NCI-H2107 (cell line): ENCODE results near the gene CDK10.

Experiments
- DNase-seq: peaks from one replicate; lab custom pipeline; 2025; lab: John Stamatoyannopoulos, UW

The CDK10 gene

DNA sequence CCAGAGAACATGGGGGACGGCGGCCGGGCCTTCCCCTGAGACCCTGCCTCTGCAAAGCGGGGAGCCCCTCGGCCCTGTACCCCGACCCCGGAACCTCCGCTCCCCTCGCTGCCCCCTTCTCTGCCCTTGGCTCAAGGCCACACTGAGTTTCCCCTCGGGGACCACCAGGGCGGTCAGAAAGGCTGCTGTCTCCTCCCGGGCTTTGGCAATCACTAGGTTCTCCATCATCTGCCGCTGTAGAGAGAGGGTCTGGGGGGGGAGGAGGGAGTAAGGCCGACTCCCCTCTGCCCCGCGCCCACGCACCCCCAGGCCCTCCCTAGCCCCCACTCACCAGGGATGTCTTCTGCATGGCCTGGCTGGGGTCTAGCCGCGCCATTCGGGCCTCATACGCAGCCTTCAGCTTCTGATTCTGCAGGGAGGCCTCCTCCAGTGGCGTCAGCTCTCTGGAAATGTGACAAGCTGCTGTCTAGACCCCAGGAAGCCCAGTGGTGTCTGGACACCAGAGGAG is 25.8 kb downstream of the CDK10 start:
- DNase-seq, result no peak

DNA sequence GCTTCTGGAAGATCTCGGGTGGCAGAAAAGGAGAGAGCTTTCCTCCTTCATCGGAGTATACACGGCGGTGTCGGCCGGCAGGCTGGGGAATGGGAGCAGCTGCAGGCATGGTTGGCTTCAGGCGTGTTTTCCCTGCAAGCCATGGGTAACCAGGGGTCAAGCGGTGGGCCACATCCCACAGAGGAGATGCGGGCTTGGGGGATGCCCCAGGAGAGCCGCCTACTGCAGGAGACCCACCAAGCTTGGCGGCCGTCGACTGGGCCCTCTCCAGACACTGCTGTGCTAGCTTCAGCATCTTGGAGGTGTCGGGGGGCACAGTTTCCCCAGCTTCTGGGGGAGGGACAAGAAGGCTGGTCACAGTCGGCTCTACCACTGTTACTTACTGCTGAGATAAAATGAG is 30.0 kb downstream of the CDK10 start:
- no peak for DNase-seq

DNA sequence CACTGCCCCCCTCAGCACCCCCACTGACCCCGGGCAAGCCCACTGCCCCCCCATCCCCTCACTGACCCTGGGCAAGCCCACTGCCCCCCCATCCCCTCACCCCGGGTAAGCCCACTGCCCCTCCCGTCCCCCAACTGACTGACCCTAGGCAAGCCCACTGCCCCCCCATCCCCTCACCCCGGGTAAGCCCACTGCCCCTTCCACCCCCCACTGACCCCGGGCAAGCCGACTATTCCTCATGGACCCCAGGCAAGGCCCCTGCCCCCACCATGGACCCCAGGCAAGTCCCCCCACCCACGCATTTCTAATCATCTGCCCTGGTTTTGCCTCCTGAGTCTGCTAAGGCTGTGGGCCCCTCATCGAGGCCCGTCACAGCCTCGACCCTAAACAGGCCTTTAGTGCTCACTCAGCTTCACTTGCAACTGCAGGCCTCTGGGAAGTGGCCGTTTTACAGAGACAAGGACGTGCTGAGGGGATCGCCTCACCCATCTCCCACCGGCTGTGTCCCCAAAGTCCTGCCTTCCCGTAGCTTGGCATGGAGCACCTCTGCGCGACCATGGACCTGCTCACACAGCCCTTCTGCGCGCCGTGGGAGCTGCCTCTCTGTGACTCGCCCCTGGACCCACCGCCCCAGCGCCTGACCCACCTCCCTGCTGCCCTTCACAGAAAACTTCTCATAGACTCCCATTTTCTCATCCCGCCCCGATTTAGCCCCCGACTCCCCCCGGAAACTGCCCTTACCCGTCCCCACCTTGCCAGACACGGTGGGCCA is 30.6 kb downstream of the CDK10 start:
- no peak for DNase-seq

DNA sequence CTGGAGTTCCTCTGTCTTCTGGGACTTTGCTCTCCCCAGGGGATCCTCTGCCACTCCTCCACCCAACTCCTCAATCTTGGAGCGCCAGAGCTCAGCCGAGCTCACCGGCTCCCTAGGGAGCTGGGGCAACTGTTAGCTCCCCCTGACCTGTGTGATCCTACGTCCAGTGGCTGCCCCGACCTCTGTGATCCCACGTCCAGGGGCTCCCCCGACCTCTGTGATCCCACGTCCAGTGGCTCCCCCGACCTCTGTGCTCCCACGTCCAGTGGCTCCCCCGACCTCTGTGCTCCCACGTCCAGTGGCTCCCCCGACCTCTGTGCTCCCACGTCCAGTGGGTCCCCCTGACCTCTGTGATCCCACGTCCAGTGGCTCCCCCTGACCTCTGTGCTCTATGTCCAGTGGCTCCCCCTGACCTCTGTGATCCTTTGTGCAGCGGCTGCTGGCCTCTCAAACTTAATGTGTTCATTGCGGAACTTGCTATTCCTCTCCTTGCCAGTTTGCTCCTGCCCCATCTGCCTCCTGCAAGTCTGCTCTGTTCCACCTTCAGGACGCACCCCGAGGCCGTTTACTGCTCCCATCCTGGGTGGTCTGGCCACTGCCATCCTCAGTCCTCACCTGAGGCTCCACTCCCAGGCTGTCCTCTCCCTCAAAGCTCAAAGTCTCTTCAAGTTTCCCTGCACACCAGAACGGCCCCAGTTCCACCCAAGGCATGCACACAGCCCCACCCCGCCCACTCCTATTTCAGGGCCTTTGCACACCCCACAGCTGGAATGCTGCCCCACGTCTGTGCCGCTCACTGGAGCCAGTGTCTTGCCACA is 31.4 kb downstream of the CDK10 start:
- DNase-seq, result no peak

DNA sequence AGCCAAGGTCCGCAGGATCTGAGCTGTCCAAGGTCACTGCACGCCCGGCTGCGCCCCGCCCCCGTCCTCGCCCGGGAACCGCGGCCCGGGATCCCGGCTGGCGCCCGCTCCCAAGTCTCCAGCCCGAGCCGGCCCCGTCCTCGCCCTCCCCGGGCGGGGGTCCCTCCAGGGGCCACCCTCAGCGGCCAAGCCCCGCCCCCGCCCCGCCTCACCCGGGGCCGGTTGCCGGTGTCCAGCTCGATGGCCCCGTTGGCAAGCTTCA is 34.0 kb downstream of the CDK10 start:
- DNase-seq, result no peak

DNA sequence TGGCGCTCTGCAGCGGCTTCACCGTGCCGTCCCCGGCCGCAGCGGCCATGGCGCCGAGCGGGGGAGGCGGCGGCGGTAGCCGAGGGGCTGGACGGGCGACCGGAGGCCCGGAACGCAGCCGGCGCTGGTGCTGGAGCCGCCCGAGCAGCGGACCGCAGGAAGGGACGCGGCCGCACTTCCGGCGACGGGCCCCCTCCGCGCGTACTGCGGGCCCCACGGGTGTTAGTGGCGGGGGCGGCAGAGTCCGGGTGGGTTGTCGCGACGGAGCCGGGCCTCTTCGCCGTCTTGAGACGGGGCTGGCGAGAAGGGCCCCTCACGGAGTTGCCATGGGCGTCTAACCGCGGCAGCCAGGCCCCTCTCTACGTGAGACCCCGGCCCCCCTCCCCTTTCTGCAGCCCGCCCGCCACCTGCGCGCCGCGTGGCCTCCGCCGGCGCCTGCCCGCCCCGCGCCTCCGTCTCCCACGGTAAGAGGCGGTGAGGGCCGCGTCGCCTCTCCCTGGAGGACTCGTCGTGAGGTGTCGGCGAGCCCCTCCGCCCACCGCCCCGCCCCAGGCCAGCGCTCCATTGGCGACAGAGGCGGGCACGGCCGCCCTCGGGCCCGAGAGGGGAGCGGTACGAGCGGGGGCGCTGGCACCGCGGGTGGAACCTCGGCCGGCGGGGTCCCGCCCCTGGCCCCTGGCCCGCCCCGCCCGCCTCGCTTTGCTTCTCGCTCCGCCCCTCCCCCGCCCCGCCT is 34.5 kb downstream of the CDK10 start, which contains the start of the genes VPS9D1 and ZNF276:
Gene VPS9D1 (minus strand): TSS at position 86 of the 733 bp plus-strand sequence. CDS start 37 bp downstream, at position 49.
Gene ZNF276 (plus strand): TSS at position 725 of the 733 bp plus-strand sequence. CDS start 104 bp downstream, outside the sequence.
- peak; percentile 75 for DNase-seq

DNA sequence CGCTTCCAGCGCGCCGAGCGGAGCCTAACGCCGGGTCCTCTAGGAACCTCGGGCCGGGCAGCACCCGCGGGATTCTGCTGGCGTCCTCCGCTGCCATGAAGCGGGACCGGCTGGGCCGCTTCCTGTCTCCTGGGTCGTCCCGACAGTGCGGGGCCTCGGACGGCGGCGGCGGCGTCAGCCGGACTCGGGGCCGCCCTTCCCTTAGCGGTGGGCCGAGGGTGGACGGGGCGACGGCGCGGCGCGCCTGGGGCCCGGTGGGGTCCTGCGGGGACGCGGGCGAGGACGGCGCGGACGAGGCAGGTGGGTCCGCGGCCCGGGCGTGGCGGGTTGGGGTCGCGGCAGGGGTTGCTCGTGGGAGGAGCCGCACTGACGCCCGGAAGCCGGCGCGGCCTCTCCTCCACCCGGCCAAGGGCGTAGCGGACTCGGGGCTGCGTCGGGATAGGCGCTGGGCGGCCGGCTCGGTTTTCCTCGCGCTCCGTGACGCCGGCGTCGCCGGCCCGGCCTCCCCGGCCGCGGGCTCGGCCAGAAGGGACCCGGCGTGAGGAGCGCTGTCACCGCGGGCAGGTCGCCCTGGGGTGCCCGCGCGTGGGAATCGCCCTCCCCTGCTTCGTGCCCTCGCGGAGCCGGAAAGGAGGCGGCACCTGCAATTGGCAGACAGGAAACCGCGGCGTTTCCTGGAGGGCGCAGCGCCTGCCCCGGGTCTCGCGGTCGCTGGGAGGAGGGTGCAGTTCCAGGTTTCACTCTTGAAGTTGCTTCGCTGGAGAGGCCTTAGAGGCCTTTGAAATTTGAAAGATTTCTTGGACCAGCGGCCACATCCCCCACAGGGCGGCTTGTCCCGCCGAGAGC is 35.3 kb downstream of the CDK10 start:
- no peak for DNase-seq

DNA sequence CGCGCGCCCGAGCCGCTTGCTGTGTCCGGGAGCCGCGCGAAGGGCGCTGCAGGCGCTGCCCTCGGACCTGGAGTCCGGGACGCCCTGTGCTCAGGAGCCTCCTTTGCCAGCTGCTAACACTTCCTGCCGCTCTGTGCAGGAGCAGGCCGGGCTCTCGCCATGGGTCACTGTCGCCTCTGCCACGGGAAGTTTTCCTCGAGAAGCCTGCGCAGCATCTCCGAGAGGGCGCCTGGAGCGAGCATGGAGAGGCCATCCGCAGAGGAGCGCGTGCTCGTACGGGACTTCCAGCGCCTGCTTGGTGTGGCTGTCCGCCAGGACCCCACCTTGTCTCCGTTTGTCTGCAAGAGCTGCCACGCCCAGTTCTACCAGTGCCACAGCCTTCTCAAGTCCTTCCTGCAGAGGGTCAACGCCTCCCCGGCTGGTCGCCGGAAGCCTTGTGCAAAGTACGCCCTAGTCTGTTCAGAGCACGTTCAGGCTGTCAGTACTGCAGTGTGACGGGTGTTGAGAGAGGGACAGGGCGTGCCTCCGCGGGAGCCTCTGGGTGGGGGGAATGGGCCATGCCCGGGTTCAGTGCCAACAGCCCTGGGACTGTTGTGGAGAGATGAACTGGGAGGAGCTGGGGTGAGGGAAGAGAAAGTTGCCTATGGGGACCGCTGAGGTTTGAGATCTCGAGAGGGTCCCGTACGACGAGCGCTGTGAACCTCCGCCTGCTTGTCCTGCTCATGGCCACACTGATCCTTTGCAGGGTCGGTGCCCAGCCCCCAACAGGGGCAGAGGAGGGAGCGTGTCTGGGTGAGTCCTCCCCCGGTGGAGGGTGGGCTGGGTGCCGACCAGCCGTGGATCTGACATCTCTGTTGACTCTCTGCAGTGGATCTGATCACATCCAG is 36.1 kb downstream of the CDK10 start:
- DNase-seq, result no peak

DNA sequence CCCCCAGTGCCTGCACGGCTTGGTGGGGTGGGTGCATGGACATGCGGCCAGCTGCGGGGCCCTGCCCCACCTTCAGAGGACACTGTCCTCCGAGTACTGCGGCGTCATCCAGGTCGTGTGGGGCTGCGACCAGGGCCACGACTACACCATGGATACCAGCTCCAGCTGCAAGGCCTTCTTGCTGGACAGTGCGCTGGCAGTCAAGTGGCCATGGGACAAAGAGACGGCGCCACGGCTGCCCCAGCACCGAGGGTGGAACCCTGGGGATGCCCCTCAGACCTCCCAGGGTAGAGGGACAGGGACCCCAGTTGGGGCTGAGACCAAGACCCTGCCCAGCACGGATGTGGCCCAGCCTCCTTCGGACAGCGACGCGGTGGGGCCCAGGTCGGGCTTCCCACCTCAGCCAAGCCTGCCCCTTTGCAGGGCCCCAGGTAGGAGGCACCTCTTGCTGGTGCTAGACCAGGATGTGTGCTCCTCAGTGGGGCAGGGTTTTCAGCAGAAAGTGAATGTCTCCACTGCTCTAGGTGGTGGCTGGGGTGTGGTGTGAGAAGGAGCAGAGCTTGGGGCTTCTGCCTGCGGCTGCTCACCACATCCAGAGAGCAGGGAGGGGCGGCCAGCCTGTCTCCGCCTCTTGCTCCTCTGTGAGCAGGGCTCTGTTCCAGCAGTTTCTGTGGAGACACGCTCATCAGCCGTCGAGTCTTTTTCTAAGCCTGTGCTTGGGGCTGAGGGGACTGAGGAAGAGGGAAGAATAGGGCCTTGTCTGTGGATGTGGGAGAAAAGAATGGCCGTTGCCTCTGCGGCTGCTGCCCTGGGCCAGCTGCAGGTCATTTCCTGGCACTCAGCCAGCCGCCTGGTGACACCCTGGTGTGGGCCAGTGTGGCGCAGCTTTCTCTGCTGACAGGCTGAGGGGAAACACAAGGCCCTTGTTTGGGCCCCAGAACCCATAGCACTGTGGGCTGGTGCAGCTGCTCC is 37.1 kb downstream of the CDK10 start:
- DNase-seq, result no peak

DNA sequence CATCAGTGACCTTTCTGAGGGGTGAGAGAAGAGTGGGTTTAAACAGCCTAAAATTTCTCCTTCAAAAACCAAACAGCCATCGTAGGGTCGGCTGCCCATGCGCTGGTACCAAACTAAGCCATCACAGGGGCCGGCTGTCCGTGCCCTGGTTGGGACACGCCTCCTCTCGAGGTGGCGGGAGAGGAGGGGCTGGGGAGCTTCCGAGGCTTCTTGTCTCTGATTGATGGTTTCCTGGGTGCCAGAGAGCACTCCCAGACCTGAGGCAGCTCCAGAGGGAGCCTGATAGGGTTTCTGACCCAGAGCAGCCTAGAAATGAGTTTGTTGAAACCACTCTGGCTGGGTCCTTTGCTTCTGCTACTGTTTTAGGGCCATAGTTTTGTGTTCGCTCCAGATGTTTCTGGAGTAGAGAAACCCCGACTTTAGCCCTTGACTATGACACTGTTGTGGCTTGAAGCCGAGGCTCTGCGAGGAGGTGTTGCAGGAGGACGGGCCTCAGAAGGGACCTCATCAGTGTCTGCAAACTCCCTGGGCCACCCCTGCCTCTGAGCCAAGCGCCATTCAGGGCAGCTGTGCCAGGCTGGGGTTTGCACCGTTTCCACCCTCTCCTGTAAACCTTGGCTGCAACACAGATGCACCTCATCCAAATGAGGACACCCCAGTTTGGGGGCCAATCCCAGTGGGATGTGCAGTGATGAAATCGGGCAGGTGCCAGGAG is 41.1 kb downstream of the CDK10 start:
- DNase-seq, result no peak

DNA sequence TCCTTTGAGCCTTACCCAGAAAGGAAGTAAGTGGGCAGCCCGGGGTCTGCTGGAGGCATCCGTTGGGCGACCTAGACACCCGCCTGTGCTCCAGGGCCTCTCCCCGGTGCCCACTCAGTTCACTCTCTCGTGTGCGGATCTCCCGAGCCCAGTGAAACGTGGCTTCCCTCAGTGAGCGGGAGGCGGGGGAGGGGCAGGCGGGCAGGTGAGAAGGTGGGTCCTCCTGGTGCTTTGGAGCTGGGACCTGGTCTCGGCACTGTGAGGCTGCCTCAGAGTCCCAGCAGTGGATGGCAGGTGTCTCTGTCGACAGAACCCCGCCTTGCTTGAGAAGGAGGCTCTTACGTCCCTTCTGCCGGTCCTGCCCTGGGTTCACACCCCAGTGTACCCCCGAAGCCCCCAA is 42.8 kb downstream of the CDK10 start:
- no peak for DNase-seq

DNA sequence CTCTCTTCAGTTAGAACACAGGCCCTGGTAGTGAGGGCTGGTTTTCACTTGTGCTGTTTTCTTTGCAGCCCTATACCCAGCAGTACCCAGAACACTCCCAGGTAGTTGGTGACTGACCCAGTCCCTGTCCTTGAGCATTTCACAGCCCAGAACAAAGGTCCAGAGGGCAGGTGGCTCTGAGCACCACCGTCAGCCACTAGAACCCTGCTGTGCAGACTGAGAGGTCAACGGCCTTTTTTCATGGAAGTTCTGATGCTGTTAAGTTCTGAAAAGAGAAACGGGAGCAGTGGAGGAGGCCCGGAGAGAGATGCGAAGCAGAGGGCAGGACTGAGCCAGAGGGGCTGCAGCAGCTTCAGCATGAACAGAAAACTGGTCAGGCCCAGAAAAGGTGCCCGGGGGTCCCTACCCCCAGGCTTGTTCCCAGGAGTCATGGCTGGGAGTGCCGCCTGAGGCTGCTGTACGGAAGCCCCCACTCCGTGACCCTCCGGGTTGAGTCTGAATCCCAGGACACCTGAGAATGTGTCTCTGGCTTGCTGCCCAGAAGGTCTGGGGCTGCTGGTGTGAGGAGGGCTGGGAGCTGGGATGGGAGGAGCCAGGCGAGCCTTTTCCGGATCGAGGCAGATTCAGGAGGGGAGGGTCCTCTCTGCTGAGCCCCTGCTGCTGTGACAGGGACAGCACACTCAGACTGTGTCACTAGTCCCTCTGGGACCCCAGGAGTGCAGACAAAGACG is 43.5 kb downstream of the CDK10 start:
- DNase-seq, result peak; percentile 21

DNA sequence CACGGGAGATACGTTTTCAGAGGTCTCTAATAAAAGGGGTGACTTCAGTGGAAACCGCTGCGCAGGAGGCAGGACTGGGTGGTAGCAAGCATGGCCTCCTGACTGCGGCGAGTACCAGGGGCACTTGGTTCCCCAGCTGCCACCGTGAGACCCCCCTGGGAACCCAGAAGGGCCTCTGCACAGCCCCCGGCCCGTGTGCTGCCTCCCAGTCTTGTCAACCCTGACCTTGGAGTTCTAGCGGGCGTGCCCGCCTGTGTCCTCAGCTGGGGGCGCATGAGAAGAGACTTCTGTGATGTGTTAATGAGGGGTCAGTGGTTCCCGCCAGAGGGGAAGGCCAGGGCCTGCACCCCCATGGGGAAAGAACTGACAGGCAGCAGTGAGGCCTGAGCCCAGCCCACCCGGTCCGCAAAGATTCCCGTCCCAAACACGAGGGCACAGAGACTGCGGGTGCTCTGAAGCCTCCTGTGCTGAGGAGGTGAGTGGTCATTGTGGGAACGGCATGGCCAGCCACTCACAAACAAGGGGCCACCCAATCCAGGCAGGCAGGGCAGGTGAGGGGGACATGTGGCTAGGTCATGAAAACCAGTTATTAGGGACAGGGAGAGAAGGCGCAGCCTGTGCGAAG is 44.2 kb downstream of the CDK10 start:
- no peak for DNase-seq

DNA sequence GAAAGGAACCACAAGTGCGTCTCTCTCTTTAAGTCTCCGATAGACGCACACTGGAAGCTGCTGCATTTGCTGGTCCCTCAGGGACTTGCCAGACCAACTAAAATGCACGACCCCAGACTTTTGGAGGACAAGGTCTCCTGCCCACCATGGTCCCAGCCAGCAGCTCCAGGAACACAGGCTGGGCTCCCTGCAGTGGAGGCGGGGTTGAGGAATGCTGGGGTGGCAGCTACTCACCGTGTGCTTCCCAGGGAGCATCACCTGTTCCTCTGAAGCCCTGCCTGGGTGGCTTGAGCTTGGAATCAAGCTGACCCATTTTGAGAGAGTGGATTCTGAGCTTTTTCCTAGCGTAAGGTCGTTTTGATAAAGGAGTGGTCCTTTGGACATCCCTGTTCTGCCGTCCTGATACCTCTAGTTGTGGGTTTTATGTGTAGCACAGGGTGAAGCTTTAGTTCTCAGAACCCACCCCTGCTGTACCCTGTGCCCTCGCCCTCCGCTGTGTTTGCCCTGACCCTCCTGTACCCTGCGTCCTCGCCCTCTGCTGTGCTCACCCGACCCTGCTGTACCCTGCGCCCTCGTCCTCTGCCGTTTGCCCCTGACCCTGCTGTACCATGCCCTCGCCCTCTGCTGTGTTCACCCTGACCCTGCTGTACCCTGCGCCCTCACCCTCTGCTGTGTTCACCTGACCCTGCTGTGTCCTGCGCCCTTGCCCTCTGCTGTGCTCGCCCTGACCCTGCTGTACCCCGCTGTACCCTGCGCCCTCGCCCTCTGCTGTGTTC is 45.8 kb downstream of the CDK10 start:
- no peak for DNase-seq

DNA sequence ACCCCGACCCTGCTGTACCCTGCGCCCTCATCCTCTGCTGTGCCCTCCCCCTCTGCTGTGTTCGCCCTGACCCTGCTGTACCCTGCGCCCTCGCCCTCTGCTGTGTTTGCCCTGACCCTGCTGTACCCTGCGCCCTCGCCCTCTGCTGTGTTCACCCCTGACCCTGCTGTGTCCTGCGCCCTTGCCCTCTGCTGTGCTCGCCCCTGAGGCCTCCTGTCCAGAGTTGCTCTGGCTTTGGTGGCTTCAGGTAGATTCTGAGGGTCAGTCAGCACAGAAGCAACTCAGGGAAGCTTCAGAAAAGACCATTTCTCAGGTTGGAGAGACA is 46.4 kb downstream of the CDK10 start:
- no peak for DNase-seq

DNA sequence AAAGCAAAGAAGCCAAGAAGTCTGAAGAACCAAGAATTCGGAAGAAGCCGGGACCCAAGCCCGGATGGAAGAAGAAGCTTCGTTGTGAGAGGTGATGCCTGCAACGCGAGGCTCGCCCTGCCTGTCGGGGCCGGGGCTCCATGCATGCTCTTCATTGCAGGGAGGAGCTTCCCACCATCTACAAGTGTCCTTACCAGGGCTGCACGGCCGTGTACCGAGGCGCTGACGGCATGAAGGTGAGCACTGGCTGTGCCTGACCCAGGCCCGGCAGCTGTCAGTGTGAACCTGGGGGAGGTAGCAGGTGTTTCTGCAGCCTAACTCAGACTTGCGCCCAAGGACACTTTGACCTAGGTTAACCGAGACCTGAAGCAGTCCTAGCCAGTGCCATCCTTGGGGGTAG is 46.8 kb downstream of the CDK10 start:
- DNase-seq, result no peak

DNA sequence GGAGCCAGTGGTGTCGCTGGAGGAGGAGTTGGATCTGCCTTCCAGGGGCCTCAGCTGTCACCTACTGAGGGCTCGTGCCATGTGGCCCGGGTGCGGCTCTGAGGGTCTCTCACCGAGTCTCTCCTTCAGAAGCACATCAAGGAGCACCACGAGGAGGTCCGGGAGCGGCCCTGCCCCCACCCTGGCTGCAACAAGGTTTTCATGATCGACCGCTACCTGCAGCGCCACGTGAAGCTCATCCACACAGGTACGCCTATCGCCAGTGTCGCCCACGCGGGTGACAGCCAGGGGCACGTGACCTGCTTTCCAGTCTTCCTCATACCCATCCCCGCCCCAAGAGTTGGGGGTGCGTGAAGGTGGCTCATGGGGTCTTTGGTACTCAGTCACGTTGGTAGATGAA is 47.3 kb downstream of the CDK10 start:
- DNase-seq, result no peak
